ENCODE data around the gene B4GALT7.
"Not testable (repeated sequence)": the region's sequence is repeated elsewhere in the genome, so short reads cannot be mapped to it uniquely, and the experiment has no call there.

B4GALT7 gene

GRCh38 chr5:177610131-177610769, 10.3 kb downstream of the B4GALT7 start:
- no peak overlapping the region for H3K4me3 ChIP-seq (ENCODE audit: low read length)
- TF ChIP-seq CTCF (conservative IDR thresholded peaks at IDR 0.05; ENCODE audit: low read length), result no peak
- no peak for DNase-seq (ENCODE audit: low read depth)

GRCh38 chr5:177610770-177611445, 11.0 kb downstream of the B4GALT7 start:
- H3K4me3 ChIP-seq (ENCODE audit: low read length), result no peak overlapping the region
- DNase-seq (ENCODE audit: low read depth), result no peak
- no peak for TF ChIP-seq CTCF (conservative IDR thresholded peaks at IDR 0.05; ENCODE audit: low read length)

- no peak for TF ChIP-seq CTCF (conservative IDR thresholded peaks at IDR 0.05; ENCODE audit: low read length)
- H3K4me3 ChIP-seq (ENCODE audit: low read length), result no peak overlapping the region
- DNase-seq (ENCODE audit: low read depth), result no peak
These were observed 11.7 kb downstream of the B4GALT7 start for GRCh38 chr5:177611446-177612214.

GRCh38 chr5:177612215-177612673, 12.3 kb downstream of the B4GALT7 start:
- no peak for DNase-seq (ENCODE audit: low read depth)
- TF ChIP-seq CTCF (conservative IDR thresholded peaks at IDR 0.05; ENCODE audit: low read length), result no peak
- H3K4me3 ChIP-seq (ENCODE audit: low read length), result no peak overlapping the region

- no peak overlapping the region for H3K4me3 ChIP-seq (ENCODE audit: low read length)
- no peak for DNase-seq (ENCODE audit: low read depth)
- no peak for TF ChIP-seq CTCF (conservative IDR thresholded peaks at IDR 0.05; ENCODE audit: low read length)
These were observed 20.6 kb downstream of the B4GALT7 start for GRCh38 chr5:177620560-177620959.

- H3K4me3 ChIP-seq (ENCODE audit: low read length); DNase-seq (ENCODE audit: low read depth): not testable (repeated sequence)
These were observed 24.2 kb downstream of the B4GALT7 start for GRCh38 chr5:177624172-177624571.

- DNase-seq (ENCODE audit: low read depth), result peak; percentile 36
- not testable (repeated sequence) for H3K4me3 ChIP-seq (ENCODE audit: low read length)
These were observed 30.3 kb downstream of the B4GALT7 start for GRCh38 chr5:177630186-177630585.

- DNase-seq (ENCODE audit: low read depth); H3K4me3 ChIP-seq (ENCODE audit: low read length): not testable (repeated sequence)
These were observed 35.0 kb downstream of the B4GALT7 start for GRCh38 chr5:177634912-177635311.

- not testable (repeated sequence) for DNase-seq (ENCODE audit: low read depth); H3K4me3 ChIP-seq (ENCODE audit: low read length)
These were observed 45.5 kb downstream of the B4GALT7 start for GRCh38 chr5:177645462-177645861.

- DNase-seq (ENCODE audit: low read depth); H3K4me3 ChIP-seq (ENCODE audit: low read length): not testable (repeated sequence)
These were observed 51.3 kb downstream of the B4GALT7 start for GRCh38 chr5:177651235-177651634.

- DNase-seq (ENCODE audit: low read depth), result peak; percentile 4
- H3K4me3 ChIP-seq (ENCODE audit: low read length), result not testable (repeated sequence)
These were observed 57.9 kb downstream of the B4GALT7 start for GRCh38 chr5:177657846-177658245.

GRCh38 chr5:177658542-177658941, 58.6 kb downstream of the B4GALT7 start:
- not testable (repeated sequence) for DNase-seq (ENCODE audit: low read depth); H3K4me3 ChIP-seq (ENCODE audit: low read length)
